Liver (tissue), 3 donors: Measurements from ENCODE around the gene DOK5.

Experiments used
- CTCF ChIP-seq: fragments of 150-350 bp; IDR thresholded peaks from 2 replicates; pipeline ENCODE4 v1.5.1; 2017; ENCODE audit warnings: improper control_type of control experiment, low read depth, low read length; ENCODE audit not compliant: missing input control
- GABPA ChIP-seq, 2 donors: IDR thresholded peaks in 1 of 2; conservative IDR thresholded peaks in 1 of 2; 2 replicates each; pipeline ENCODE4 v1.6.1; 2016; ENCODE audit warnings: antibody characterized with exemption in 2 of 2, mild to moderate bottlenecking in 1 of 2, moderate library complexity in 1 of 2
- HNF4A ChIP-seq, 2 donors: conservative IDR thresholded peaks; 2 replicates each; pipeline ENCODE4 v1.6.1; 2016; ENCODE audit warnings: antibody characterized with exemption in 2 of 2, mild to moderate bottlenecking in 2 of 2
- RAD21 ChIP-seq, 2 donors: IDR thresholded peaks; 2 replicates each; pipeline ENCODE4 v1.6.1; 2016; ENCODE audit warnings: antibody characterized with exemption in 2 of 2, mild to moderate bottlenecking in 2 of 2
- REST ChIP-seq: IDR thresholded peaks from 2 replicates; pipeline ENCODE4 v1.6.1; 2016; ENCODE audit warnings: antibody characterized with exemption, mild to moderate bottlenecking
- SP1 ChIP-seq: IDR thresholded peaks from 2 replicates; pipeline ENCODE4 v1.6.1; 2018; ENCODE audit warnings: antibody characterized with exemption, mild to moderate bottlenecking
- TAF1 ChIP-seq: conservative IDR thresholded peaks from 2 replicates; pipeline ENCODE4 v1.6.1; 2016; ENCODE audit warnings: antibody characterized with exemption, mild to moderate bottlenecking
- ZBTB33 ChIP-seq: IDR thresholded peaks from 2 replicates; pipeline ENCODE4 v1.6.1; 2016; ENCODE audit warnings: antibody characterized with exemption
- TF ChIP-seq, protein P1 (sequence below): IDR thresholded peaks from 2 replicates; pipeline ENCODE4 v1.6.1; 2016; ENCODE audit warnings: antibody characterized with exemption
- TF ChIP-seq, protein P2 (sequence below): IDR thresholded peaks from 2 replicates; pipeline ENCODE4 v1.6.1; 2016; ENCODE audit warnings: antibody characterized with exemption
- donor health status: healthy.
- donor health status: healthy.

DNA sequence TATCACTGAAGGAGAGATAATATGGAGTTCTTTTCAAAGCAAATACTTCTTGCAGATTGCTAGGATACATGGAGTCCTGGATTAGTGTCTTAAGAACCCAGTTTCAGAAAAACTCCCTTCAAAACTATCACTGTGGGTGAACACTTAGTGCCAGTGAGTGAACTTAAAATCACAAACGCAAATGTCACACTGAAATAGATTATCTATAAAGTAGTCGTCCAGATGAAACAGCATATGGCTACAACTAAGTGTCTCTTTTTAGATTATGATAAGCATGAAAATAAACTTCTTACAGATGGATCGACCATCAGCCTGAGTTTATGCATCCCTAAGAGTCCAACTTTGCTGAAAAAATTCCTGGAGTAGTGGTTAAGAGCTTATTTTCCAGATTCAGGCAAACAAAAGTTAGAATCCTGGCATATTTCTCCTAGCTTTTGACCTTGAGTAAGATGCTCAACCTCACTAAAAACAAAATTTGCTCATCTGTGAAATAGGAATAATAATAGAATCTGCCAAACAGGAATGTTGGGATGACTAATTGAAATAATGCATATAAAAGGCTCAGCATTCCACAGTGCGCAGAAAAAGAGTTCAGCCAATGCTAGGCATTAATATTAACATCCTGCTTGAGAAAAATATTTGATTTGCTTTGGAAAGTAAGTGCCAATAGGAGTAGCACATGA is 70.4 kb downstream of the DOK5 start:
- TF ChIP-seq, protein P1, sequence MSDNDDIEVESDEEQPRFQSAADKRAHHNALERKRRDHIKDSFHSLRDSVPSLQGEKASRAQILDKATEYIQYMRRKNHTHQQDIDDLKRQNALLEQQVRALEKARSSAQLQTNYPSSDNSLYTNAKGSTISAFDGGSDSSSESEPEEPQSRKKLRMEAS, result no peak
- TF ChIP-seq CTCF, result no peak
- TF ChIP-seq SP1, result no peak
- TF ChIP-seq, protein P2, sequence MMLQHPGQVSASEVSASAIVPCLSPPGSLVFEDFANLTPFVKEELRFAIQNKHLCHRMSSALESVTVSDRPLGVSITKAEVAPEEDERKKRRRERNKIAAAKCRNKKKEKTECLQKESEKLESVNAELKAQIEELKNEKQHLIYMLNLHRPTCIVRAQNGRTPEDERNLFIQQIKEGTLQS, result no peak
- TF ChIP-seq RAD21 (IDR thresholded peaks at IDR 0.05), result no peak
- TF ChIP-seq GABPA (IDR thresholded peaks at IDR 0.05 in 1 of 2, conservative IDR thresholded peaks at IDR 0.05 in 1 of 2), result no peak
- no peak for TF ChIP-seq TAF1
- TF ChIP-seq REST, result no peak
- no peak for TF ChIP-seq ZBTB33
- TF ChIP-seq HNF4A (conservative IDR thresholded peaks at IDR 0.05), result no peak
